ENCODE data around the gene TMEM45A.
"Not testable (repeated sequence)": the region's sequence is repeated elsewhere in the genome, so short reads cannot be mapped to it uniquely, and the experiment has no call there.

Gene TMEM45A

GRCh38 chr3:100533176-100533575 lies 40.8 kb downstream of the TMEM45A start:
- no peak for DNase-seq (ENCODE audit: low read depth in 2 of 2)

DNA sequence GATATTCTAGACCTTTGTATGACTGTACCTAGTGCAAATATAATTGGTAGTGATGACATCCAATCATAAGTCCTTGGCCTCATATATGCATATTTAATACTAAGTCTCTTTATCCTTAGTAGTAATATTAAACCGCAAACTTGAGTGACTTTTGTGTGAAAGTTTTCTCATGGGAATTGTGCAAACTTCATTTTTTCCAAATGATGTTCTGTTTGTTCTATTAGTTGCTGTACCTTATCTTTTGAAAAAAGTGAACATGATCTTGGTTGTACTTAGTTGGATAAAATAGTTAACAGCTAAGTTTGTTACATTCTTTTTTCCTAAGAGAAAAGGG lies 43.2 kb downstream of the TMEM45A start:
- no peak for DNase-seq (ENCODE audit: low read depth in 2 of 2)

DNA sequence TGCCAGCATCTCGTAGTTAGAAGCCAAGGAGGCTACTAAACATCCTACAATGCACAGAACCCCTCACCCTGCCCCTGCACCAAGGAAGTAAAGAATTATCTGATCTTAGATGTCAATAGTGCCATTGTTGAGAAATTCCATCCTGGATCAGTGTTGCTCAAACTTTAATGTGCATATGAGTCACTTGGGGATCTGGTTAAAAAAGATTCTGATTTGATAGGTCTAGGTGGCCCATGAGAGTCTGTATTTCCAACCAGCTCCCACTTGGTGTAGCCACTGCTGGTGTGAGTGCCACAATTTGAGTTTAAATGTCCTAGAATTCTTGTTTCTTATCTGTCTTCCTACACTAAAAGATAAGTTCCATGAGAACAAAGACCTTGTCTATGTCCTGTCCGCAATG lies 43.7 kb downstream of the TMEM45A start:
- DNase-seq (ENCODE audit: low read depth in 2 of 2), result no peak

DNA sequence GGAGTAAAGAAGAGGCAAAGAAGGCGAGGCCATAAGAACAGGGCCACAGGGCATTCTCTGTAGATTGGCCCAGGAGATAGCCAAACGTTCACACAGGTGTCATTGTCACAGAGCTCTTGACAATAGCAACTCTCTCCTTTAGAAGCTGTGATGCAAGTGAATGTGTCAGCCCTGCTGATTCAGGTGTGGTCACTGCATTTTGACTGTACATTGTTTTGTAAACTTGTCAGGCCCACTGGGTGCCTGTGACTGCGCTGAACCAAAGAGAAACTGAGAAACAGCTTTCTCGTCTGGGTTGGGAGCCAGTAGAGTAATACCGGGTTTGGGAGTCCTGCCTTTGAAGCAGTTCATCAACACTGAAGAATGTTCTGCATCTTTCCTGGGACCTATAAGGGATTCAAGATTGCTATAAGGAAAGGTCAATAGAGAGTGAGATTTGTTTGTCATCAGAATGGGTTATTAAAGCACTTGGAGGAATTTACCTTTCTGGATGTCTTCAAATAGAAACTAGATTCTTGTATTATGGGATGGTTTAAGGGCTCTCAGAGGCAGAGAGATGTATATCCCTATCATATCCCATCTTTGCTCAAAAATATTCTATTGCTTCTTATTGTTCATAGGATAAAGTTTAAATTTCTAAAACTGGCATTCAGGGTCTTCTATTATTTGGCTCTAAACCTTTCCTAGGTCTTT lies 45.4 kb downstream of the TMEM45A start:
- DNase-seq (ENCODE audit: low read depth in 2 of 2), result no peak

DNA sequence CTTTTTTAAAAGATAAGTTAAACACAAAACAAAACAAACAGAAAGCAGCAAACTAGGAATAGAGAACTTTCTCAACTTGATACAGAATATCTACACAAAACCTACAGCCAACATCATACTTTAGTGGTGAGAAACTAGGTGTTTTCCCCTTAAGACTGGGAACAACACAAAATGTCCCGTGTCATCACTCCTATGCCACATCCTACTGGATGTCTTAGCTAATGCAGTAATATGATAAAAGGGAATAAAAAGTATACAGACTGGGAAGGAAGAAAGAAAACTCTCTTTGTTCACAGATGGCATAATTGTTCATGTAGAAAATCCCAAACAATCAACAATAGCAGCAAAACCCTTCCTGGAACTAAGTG lies 45.9 kb downstream of the TMEM45A start:
- DNase-seq (ENCODE audit: low read depth in 2 of 2), result no peak

GRCh38 chr3:100540791-100541334 lies 48.4 kb downstream of the TMEM45A start:
- no peak for DNase-seq (ENCODE audit: low read depth in 2 of 2)

- DNase-seq (ENCODE audit: low read depth in 2 of 2), result not testable (repeated sequence)
Observed at GRCh38 chr3:100541428-100541827, 49.0 kb downstream of the TMEM45A start.

DNA sequence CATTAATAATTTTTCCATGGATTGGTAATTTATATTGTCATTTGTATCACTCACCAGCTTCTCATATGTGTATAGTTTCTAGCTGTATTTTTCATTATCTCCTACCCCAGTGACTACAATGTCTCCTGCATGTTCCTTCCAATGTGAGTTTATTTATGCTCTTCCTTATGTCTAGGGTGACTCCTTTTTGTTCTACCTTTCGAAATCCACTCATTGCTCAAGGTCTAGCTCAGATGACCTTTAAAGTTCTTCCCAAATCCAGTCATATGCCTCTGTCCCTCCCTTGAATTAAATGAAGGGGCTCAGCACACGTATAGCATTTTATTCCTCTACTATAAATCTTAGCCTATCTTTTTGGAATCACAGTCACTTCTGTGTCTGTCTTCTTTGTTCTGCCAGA lies 53.0 kb downstream of the TMEM45A start:
- no peak for DNase-seq (ENCODE audit: low read depth in 2 of 2)

DNA sequence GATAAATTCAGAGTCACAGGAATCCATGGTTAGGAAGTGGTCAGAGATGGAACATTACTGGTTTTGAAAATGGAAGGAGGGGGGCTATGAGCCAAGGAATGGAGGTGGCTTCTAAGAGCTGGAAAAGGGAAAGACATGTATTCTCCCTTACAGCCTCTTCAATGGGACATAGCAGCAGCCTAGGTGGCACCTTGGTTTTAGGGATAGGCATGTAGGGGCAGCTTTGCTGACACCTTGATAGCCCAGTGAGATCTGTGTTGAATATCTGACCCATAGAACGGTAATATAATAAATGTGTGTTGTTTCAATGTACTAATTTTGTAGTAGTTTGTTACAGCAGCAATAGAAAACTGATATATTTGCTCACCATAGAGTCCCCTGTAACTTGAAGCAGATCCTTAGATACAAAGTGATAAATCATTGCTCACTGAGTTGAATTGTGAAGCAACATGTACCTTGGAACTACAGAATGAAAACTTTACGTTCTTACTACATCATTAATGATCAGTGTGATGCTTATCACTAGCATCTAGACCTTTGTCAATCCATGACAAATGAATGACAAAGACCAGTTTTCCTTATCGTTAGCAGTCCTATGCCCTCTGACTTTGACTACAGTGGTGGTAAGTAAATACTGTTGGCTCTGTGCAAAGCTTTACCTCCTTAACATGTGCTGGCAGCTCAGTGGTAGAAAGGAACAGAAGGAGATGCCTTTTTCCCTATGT lies 53.8 kb downstream of the TMEM45A start:
- DNase-seq (ENCODE audit: low read depth in 2 of 2), result no peak

- no peak for DNase-seq (ENCODE audit: low read depth in 2 of 2)
Observed at GRCh38 chr3:100548053-100548452, 55.6 kb downstream of the TMEM45A start.

DNA sequence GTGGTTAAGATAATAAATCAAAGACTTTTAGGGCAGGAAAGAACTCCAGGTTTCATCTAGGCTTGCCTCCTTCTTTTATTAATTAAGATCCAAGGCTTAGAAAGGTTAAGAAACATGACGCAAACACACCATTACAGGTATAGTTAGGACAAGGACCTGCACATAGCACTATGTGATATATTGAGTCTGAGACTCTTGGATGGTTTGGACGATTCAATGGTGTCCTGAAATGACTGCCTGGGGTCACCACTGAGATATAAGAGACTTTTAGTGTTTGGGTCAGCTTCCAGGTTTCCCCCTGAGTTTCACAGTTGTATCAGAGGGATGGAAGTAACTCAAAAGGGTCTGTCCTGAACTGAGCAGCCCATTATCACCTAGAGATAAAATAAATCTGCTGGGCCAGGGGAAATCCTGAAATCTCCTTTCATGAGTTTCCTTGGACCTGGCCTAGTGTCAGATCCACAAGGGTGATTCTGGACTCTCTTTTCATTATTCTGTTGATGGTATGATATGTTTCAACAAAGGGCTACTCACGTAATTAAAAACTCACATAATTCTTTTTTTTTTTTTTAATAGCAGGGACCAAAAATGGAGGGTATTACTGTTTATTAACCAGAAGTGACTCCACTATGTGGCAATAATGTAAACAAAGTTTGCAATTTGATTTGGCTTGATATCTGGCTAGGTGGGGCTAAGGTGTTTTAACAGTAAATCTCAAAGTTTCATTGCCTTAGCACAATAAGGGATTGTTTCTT lies 61.4 kb downstream of the TMEM45A start:
- no peak for DNase-seq (ENCODE audit: low read depth in 2 of 2)

DNA sequence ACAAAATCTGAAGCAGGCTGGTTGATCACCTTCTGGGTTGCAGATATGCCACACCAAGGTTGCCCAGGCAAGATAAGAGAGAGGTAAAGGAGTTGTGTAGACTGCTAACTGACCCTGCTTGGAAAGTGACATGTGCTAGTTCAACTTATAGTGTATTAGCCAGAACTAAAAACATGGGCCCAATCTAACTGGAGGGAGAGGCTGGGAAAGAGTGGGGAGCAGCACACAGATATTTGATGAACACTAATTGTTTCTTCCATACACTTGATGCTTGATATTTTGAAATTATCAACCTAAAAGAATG lies 61.9 kb downstream of the TMEM45A start:
- no peak for DNase-seq (ENCODE audit: low read depth in 2 of 2)

DNA sequence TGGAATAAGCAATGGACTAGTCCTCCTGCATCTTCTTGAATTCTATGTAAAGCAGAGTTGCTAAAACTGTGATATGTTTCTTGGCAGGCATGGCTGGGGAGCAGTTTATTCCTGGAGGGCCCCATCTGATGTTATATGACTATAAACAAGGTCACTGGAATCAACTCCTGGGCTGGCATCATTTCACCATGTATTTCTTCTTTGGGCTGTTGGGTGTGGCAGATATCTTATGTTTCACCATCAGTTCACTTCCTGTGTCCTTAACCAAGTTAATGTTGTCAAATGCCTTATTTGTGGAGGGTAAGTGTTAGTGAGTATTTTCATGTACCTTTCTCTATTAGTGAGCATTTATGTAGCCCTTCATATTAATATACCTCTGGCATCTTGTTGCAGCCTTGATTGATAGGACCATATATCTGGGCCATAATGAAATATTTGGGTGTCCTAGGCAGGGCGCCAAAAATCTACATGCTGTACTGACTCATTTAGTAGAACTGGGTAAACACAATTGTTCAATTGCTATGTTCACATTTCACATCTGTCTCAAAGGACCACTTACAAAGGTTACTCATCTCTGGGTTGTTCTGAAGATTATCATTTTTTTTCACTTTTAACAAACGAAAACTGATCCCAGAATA lies 64.4 kb downstream of the TMEM45A start:
- DNase-seq (ENCODE audit: low read depth in 2 of 2), result no peak

GRCh38 chr3:100558233-100558632 lies 65.8 kb downstream of the TMEM45A start:
- no peak for DNase-seq (ENCODE audit: low read depth in 2 of 2)

DNA sequence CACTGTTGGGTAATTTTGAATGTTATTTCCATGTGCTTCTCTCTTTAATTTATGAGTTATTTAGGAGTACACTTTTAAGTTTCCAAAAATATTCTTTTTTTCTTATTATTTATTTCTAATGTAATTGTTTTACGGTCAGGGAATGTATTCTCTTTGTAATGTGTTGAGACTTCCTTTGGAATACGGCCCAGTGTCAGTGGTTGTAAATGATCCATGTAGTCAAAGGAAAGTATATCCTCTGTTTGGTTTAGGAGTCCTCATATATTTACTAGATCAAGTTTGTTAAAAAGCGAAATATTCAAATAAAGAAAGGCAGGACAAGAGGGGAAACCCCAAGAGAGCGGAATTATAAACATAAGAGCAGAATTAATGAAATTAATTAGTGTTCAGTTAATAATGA lies 68.0 kb downstream of the TMEM45A start:
- no peak for DNase-seq (ENCODE audit: low read depth in 2 of 2)

GRCh38 chr3:100561459-100562158 lies 69.2 kb downstream of the TMEM45A start:
- DNase-seq (ENCODE audit: low read depth in 2 of 2), result no peak

- DNase-seq (ENCODE audit: low read depth in 2 of 2), result no peak
Observed at GRCh38 chr3:100562224-100562857, 69.9 kb downstream of the TMEM45A start.

DNA sequence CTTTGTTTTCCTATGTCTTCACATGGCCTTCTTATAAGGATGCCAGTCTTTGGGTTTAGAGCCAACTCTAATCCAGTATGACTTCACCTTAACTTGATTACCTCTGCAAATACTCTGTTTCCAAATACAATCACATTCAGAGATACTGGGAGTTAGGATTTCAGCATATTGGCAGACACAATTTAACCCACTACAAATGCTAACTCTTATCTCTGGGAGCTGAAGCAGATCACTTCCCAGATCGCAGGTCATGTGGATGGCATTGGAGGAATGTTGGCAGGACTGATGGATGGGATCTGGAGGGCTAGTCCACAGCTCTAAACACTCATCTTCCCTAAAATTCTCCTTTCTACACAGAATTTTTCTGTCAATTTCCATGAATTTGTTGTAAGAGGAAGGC lies 70.8 kb downstream of the TMEM45A start:
- DNase-seq (ENCODE audit: low read depth in 2 of 2), result no peak

DNA sequence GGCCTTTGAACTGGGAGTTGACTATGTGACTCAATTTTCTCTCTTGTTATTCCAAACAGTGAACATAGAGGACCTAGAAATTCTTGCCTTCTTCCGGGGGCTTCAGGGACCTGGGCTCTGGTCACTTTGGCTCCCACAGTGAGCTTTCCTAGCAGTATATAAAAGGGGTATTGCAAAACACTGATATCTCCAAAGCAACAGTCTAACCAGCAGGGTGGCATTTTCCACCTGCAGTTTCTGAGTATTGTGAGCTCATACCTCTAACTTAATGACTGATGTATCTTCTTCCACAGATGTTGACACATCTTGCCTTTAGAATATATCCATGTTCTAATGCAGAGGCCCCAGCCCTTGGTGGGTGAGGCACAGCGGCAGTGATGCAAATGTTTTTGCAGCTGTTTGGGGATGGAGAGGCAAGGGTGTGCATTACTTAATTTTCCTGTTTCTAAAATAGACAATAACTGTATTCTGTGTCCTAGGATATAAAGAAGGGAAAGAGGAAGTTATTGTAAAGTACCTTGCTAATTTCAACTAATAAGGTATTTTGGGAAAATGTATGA lies 71.3 kb downstream of the TMEM45A start:
- no peak for DNase-seq (ENCODE audit: low read depth in 2 of 2)

DNA sequence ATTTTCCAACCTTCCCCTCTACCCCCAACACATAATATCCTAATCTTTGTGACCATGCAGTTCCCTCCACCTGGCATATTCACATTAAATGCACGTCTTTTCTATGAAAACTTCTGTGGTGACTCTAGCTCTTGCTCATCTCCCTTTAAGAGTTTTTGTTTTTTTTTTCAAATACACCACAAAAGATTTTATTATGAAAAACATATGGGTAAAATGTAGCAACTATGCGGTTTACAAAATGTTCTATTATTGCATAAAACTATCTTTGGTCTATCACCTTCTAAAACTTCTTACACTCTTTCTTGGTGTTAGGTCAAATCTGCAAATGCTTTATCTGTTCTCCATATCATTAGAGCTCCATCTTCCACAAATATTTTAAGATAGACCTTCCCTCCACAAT lies 78.4 kb downstream of the TMEM45A start:
- no peak for DNase-seq (ENCODE audit: low read depth in 2 of 2)

DNA sequence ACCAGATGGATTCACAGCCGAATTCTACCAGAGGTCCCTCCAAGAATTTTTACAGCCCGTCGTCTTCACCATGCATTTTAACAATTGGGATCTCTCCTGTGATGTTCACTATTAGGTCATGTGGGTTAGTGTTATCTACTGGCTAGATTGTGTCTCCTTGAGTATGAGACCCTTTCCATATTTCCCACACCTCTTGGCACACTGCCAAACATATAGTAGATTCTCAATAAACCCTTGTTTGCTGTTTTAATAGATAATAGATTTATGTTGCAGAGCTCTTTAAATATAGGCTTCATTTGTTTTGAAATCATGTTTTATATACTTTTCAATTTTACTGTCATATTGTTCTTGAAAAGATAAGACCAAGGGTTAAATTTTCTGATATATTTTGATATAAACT lies 82.1 kb downstream of the TMEM45A start:
- no peak for DNase-seq (ENCODE audit: low read depth in 2 of 2)

Data from stimulated activated CD4-positive, alpha-beta T cell treated with anti-CD3 and anti-CD28 coated beads, Interleukin-1b, Interleukin-23, amount 100 ng/mL, for 1 hour (primary cell).